GM12873 (cell line): ENCODE measurements around the gene GRB7.
A peak's percentile ranks its signal among the peaks of the same experiment; 100 is the strongest.

Experiments
- CTCF ChIP-seq: IDR thresholded peaks from 2 replicates; pipeline ENCODE4 v1.5.1; 2012; ENCODE audit warnings: low read depth, mild to moderate bottlenecking, moderate library complexity, low read length, control low read depth; ENCODE audit not compliant: insufficient read depth; ENCODE audit errors: missing control alignments

GRB7 gene

GRCh38 chr17:39754161-39754957 lies 16.6 kb downstream of the GRB7 start:
- peak; percentile 81 for TF ChIP-seq CTCF

DNA sequence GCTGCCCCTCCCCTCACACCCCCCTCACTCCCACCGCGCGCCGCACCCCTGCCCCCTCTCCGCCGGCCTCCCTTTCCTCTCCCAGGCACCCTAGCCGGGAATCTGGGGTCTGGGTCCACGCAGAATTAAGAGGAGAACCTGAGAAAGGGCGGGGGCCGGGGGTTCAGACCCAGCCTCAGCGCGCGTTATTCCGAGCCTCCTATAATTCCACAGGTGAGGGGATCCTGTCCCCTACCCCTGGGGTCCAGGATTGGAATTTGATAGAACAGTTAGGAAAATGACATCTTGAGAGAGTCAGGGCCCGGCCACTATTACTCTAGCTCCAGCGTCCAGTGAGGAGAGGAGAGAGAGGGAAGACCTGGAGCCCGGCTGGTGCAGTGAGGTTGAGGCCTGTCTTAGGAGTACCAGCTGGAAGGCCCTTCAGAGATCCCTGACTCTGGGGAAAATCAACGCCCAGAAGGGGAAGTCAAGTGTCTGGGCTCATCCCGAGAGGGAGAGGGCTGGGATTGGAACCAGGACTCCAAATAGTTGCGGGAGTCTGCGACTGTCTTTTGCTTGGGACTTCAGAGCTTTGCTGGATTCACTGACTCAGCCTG lies 17.3 kb downstream of the GRB7 start:
- TF ChIP-seq CTCF = no peak

DNA sequence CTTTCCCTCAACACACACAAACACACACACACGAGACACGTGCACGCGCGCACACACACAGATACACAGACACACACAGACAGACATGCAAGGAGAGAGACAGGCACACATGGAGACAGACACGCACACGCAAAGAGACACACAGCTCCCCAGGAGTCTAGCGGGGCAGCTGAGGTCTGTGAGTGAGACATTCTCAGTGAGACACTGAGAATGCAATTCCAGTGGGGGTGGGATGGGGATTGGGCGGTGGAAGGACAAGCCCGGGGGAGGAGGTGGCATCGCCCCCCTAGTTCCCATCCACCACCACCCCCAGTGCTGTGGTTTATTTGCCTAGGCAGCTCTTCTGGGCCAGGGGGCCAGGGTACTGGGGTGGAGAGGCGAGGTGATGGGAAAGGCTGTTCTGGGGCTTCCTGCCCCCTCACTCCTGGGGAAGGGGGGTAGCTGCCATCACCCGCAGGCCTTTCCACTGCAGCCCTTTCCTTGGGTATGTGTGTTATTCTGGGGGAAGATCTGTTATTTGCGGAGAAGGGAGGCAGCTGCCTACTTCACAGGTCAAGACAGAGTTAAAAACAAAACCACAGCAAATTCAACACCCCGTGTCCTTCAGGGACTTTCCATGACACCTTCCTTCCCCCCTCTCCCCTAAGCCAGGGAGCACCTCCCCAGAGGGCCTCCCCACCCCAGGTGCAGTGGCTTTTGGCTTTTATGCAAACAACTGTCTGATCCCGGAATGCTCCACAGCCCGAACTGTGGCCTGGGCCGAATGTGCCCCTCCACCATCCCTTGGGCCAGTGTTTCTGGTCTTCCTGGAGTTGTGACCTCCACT lies 18.0 kb downstream of the GRB7 start:
- no peak for TF ChIP-seq CTCF

- TF ChIP-seq CTCF = no peak
Measured at GRCh38 chr17:39756380-39757079, 18.8 kb downstream of the GRB7 start.

- TF ChIP-seq CTCF = no peak
Measured at GRCh38 chr17:39757176-39757662, 19.5 kb downstream of the GRB7 start.

GRCh38 chr17:39757931-39758873 lies 20.5 kb downstream of the GRB7 start:
- no peak for TF ChIP-seq CTCF
